Measurements from ENCODE around the gene CNGB1.
"Not testable (repeated sequence)": the region's sequence is repeated elsewhere in the genome, so short reads cannot be mapped to it uniquely, and the experiment has no call there.

The CNGB1 gene

GRCh38 chr16:57899771-57900661 is 70.9 kb downstream of the CNGB1 start:
- H3K4me1 ChIP-seq (ENCODE audit: control insufficient read depth, insufficient read depth, low read length), result no peaks in the 10 kb centered on the region
- H3K27me3 ChIP-seq (ENCODE audit: control insufficient read depth, insufficient read depth, low read length), result no peaks in the 10 kb centered on the region
- H3K27ac ChIP-seq (ENCODE audit: low read depth, low read length), result no peak overlapping the region
- H3K36me3 ChIP-seq (ENCODE audit: control insufficient read depth, insufficient read depth, low read length), result no peaks in the 10 kb centered on the region
- no peak overlapping the region for H3K4me3 ChIP-seq (ENCODE audit: low read length)
- H3K9ac ChIP-seq (ENCODE audit: low read length), result no peak overlapping the region

GRCh38 chr16:57898961-57899360 is 72.0 kb downstream of the CNGB1 start:
- Histone ChIP-seq H3K27me3 (ENCODE audit: control insufficient read depth, insufficient read depth, low read length) (no peaks in the 10 kb centered on the region), H3K9ac (ENCODE audit: low read length) (no peak overlapping the region), H3K4me3 (ENCODE audit: low read length) (no peak overlapping the region), H3K27ac (ENCODE audit: low read depth, low read length) (no peak overlapping the region), H3K4me1 (ENCODE audit: control insufficient read depth, insufficient read depth, low read length) (no peaks in the 10 kb centered on the region), H3K36me3 (ENCODE audit: control insufficient read depth, insufficient read depth, low read length) (no peaks in the 10 kb centered on the region)

DNA sequence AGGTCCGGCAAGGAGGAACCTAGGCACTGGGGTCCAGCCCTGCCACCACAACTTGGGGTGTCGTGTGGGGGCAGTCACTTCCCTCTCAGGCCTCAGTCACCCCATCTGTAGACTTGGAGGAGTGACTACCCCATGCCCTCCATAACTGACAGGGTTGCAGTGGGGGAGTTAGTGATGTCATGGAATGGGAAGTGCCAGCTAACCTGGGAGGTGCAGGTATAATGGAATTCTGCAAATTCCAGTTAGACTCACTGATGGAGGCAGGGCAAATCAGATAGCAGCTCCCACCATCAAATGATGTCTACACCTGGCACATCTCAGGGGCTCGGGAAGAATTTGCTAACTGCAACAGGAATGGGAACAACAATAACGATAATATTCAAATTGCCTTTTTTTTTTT is 72.9 kb downstream of the CNGB1 start:
- Histone ChIP-seq H3K27ac (ENCODE audit: low read depth, low read length) (no peak overlapping the region), H3K27me3 (ENCODE audit: control insufficient read depth, insufficient read depth, low read length) (no peaks in the 10 kb centered on the region), H3K4me1 (ENCODE audit: control insufficient read depth, insufficient read depth, low read length) (no peaks in the 10 kb centered on the region)

GRCh38 chr16:57897053-57897784 is 73.7 kb downstream of the CNGB1 start:
- no peaks in the 10 kb centered on the region for H3K27me3 ChIP-seq (ENCODE audit: control insufficient read depth, insufficient read depth, low read length)
- H3K36me3 ChIP-seq (ENCODE audit: control insufficient read depth, insufficient read depth, low read length), result no peaks in the 10 kb centered on the region
- no peak overlapping the region for H3K4me3 ChIP-seq (ENCODE audit: low read length)
- H3K4me1 ChIP-seq (ENCODE audit: control insufficient read depth, insufficient read depth, low read length), result no peaks in the 10 kb centered on the region
- H3K9ac ChIP-seq (ENCODE audit: low read length), result no peak overlapping the region
- no peak overlapping the region for H3K27ac ChIP-seq (ENCODE audit: low read depth, low read length)

More for the DNA sequence above, 72.9 kb downstream of the CNGB1 start:
- Histone ChIP-seq H3K9ac (ENCODE audit: low read length) (no peak overlapping the region), H3K36me3 (ENCODE audit: control insufficient read depth, insufficient read depth, low read length) (no peaks in the 10 kb centered on the region), H3K4me3 (ENCODE audit: low read length) (no peak overlapping the region)

DNA sequence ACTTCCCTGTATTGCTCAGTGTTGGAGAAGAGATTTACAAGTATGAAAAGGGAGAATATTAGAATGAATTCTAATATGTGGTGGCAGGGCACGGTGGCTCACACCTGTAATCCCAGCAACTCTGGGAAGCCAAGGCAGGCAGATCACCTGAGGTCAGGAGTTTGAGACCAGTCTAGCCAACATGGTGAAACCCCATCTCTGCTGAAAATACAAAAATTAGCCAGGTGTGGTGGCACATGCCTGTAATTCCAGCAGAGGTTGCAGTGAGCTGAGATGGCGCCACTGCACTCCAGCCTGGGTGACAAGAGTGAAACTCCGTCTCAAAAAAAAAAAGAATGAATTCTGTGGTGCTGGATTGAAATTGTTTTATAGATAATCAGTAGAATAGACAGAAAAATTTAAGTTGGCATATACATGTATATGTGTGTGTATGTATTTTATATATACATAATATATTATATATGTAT is 75.8 kb downstream of the CNGB1 start:
- not testable (repeated sequence) for H3K27ac ChIP-seq (ENCODE audit: low read depth, low read length); H3K4me1 ChIP-seq (ENCODE audit: control insufficient read depth, insufficient read depth, low read length); H3K27me3 ChIP-seq (ENCODE audit: control insufficient read depth, insufficient read depth, low read length); H3K36me3 ChIP-seq (ENCODE audit: control insufficient read depth, insufficient read depth, low read length); H3K9ac ChIP-seq (ENCODE audit: low read length); H3K4me3 ChIP-seq (ENCODE audit: low read length)

- Histone ChIP-seq H3K4me3 (ENCODE audit: low read length) (no peak overlapping the region), H3K36me3 (ENCODE audit: control insufficient read depth, insufficient read depth, low read length) (no peaks in the 10 kb centered on the region), H3K9ac (ENCODE audit: low read length) (no peak overlapping the region), H3K4me1 (ENCODE audit: control insufficient read depth, insufficient read depth, low read length) (no peaks in the 10 kb centered on the region), H3K27ac (ENCODE audit: low read depth, low read length) (no peak overlapping the region), H3K27me3 (ENCODE audit: control insufficient read depth, insufficient read depth, low read length) (no peaks in the 10 kb centered on the region)
Measured at GRCh38 chr16:57894390-57895080, 76.4 kb downstream of the CNGB1 start.

DNA sequence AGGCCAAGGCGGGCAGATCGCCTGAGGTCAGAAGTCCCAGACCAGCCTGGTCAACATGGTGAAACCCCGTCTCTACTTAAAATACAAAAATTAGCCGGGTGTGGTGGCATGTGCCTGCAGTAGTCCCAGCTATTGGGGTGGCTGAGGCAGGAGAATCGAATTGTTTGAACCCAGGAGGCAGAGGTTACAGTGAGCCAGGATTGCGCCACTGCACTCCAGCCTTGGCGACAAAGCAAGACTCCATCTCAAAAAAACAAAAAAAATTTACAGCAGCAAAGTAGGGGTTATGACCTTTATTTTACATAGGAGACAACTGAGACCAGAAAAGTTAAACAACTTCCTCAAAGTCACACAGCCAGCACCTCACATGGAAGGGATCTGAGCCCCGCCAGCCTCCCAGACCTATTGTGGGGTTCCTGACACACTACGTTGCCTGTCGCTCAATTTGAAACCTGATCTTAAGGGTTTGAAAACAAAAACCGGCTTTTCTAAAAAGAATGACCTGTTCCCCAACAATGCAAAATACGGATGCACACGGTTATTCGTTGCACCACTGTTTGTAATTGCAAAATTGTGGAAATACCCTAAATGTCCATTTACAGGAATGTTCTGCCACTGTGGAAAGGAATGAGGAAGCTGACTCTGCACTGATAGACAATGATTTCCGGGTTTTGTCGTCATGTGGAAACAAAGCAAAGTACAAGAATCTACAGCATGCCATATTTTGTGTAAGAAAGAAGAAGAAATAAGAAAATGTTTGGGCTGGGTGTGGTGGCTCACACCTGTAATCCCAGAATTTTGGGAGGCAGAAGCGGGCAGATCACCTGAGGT is 77.2 kb downstream of the CNGB1 start:
- Histone ChIP-seq H3K4me1 (ENCODE audit: control insufficient read depth, insufficient read depth, low read length) (no peaks in the 10 kb centered on the region), H3K27ac (ENCODE audit: low read depth, low read length) (no peak overlapping the region), H3K4me3 (ENCODE audit: low read length) (no peak overlapping the region), H3K27me3 (ENCODE audit: control insufficient read depth, insufficient read depth, low read length) (no peaks in the 10 kb centered on the region), H3K9ac (ENCODE audit: low read length) (no peak overlapping the region), H3K36me3 (ENCODE audit: control insufficient read depth, insufficient read depth, low read length) (no peaks in the 10 kb centered on the region)

DNA sequence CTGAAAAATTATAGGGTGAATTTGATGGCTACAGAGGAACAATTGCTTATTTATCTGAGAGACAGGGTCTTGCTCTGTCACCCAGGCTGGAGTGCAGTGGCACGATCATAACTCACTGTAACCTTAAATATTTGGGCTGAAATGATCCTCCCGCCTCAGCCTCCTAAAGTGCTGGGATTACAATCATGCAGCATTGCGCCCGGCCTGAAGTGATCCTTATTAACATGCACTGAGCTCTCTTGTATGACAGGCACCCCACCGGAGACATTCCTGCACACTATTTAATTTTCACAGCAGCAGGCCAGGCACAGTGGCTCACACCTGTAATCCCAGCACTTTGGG is 77.7 kb downstream of the CNGB1 start:
- Histone ChIP-seq H3K9ac (ENCODE audit: low read length) (no peak overlapping the region), H3K4me3 (ENCODE audit: low read length) (no peak overlapping the region), H3K36me3 (ENCODE audit: control insufficient read depth, insufficient read depth, low read length) (no peaks in the 10 kb centered on the region), H3K4me1 (ENCODE audit: control insufficient read depth, insufficient read depth, low read length) (no peaks in the 10 kb centered on the region), H3K27ac (ENCODE audit: low read depth, low read length) (no peak overlapping the region), H3K27me3 (ENCODE audit: control insufficient read depth, insufficient read depth, low read length) (no peaks in the 10 kb centered on the region)

DNA sequence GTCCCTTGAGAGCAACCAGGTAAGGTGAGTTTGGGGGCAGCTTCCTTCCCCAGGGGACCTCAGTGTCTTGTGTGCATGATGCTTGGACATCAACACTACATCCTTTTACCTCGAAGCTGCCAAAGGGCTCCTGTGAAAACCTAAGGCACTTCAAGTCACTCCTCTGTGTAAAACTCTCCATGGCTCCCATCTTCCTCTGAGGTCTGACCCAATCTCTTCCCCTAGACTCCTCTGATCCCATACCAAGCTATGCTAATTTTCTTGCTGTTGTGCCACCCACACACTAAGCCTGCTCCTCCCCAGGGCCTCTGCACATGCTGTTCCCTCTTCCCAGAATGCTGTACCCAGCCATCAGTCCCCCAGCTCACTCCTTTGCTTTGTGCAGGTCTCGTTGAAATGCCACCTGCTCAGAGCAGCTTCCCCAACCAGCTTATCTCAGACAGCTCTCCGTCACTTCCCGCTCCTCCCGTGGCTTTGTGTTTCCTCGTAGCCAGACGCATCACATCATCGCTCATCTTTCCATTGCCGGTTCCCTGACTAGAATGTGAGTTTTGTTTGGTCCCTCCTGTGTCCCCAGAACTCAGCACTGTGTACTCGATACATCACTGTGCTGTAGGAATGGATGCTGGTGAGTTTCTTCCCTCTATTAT is 78.4 kb downstream of the CNGB1 start:
- no peaks in the 10 kb centered on the region for H3K27me3 ChIP-seq (ENCODE audit: control insufficient read depth, insufficient read depth, low read length)
- H3K9ac ChIP-seq (ENCODE audit: low read length), result no peak overlapping the region
- no peak overlapping the region for H3K4me3 ChIP-seq (ENCODE audit: low read length)
- H3K27ac ChIP-seq (ENCODE audit: low read depth, low read length), result no peak overlapping the region
- no peaks in the 10 kb centered on the region for H3K4me1 ChIP-seq (ENCODE audit: control insufficient read depth, insufficient read depth, low read length)
- H3K36me3 ChIP-seq (ENCODE audit: control insufficient read depth, insufficient read depth, low read length), result no peaks in the 10 kb centered on the region

- H3K36me3 ChIP-seq (ENCODE audit: control insufficient read depth, insufficient read depth, low read length), result no peaks in the 10 kb centered on the region
- no peak overlapping the region for H3K4me3 ChIP-seq (ENCODE audit: low read length)
- no peaks in the 10 kb centered on the region for H3K27me3 ChIP-seq (ENCODE audit: control insufficient read depth, insufficient read depth, low read length)
- no peak overlapping the region for H3K27ac ChIP-seq (ENCODE audit: low read depth, low read length)
- no peaks in the 10 kb centered on the region for H3K4me1 ChIP-seq (ENCODE audit: control insufficient read depth, insufficient read depth, low read length)
- no peak overlapping the region for H3K9ac ChIP-seq (ENCODE audit: low read length)
Measured at GRCh38 chr16:57892041-57892440, 78.9 kb downstream of the CNGB1 start.

GRCh38 chr16:57890752-57891111 is 80.2 kb downstream of the CNGB1 start:
- Histone ChIP-seq H3K4me1 (ENCODE audit: control insufficient read depth, insufficient read depth, low read length) (no peaks in the 10 kb centered on the region), H3K27ac (ENCODE audit: low read depth, low read length) (no peak overlapping the region), H3K9ac (ENCODE audit: low read length) (no peak overlapping the region), H3K27me3 (ENCODE audit: control insufficient read depth, insufficient read depth, low read length) (no peaks in the 10 kb centered on the region), H3K4me3 (ENCODE audit: low read length) (no peak overlapping the region), H3K36me3 (ENCODE audit: control insufficient read depth, insufficient read depth, low read length) (no peaks in the 10 kb centered on the region)

Data from rectal smooth muscle tissue (tissue), 1 donor.